OCI-LY7 (cell line): ENCODE measurements around the gene FAM163A. TPM values are rescaled to one million over a fixed set of nuclear protein-coding genes. Genes with fewer than 3 reads are reported as not detected.

Source experiments
- BruUV-seq: library from RNA; stranded (reverse); fragments of 400-500 nt; replicated peaks from 2 replicates; lab custom pipeline; 2021; lab: Mats Ljungman, UMichigan
- CTCF ChIA-PET: fragments of 300-600 bp; sonication (Branson Sonifier 250); formaldehyde crosslinking; loops from one replicate; lab custom pipeline; 2022; ENCODE audit warnings: antibody characterized with exemption; ENCODE audit not compliant: unreplicated experiment; lab: Charles Lee
- POLR2A ChIA-PET: fragments of 300-600 bp; sonication (Branson Sonifier 250); formaldehyde crosslinking; loops from one replicate; lab custom pipeline; 2022; ENCODE audit warnings: antibody characterized with exemption; lab: Charles Lee
- DNase-seq: peaks from one replicate; pipeline ENCODE4 v3.0.0-alpha.2; 2015; ENCODE audit warnings: low spot score
- H2AFZ ChIP-seq: fragments of 200-600 bp; sonication (generic), shearing (Covaris generic); 2 replicates; pipeline ENCODE4 v1.6.1; 2014; ENCODE audit warnings: mild to moderate bottlenecking, antibody characterized with exemption, low read length, moderate library complexity
- H3K27ac ChIP-seq: fragments of 200-600 bp; sonication (generic); 2 replicates; pipeline ENCODE4 v1.5.1; 2014; ENCODE audit warnings: mixed run types, low read depth, mild to moderate bottlenecking, moderate library complexity, low read length, inconsistent platforms; ENCODE audit not compliant: poor library complexity, severe bottlenecking
- H3K36me3 ChIP-seq: fragments of 200-600 bp; sonication (generic); 2 replicates; pipeline ENCODE4 v1.6.1; 2014; ENCODE audit warnings: mild to moderate bottlenecking, antibody characterized with exemption, low read length, moderate library complexity, mixed read lengths; ENCODE audit not compliant: insufficient read depth
- H3K4me1 ChIP-seq: fragments of 200-600 bp; sonication (generic); 2 replicates; pipeline ENCODE4 v1.5.1; 2014; ENCODE audit warnings: mild to moderate bottlenecking, low read length; ENCODE audit not compliant: insufficient read depth, poor library complexity, severe bottlenecking
- H3K4me2 ChIP-seq: fragments of 200-600 bp; sonication (generic); 2 replicates; pipeline ENCODE4 v1.6.1; 2014; ENCODE audit warnings: mild to moderate bottlenecking, low read length
- H3K4me3 ChIP-seq: fragments of 200-600 bp; sonication (generic); 2 replicates; pipeline ENCODE4 v1.5.1; 2014; ENCODE audit warnings: mild to moderate bottlenecking, low read depth, low read length; ENCODE audit not compliant: poor library complexity, severe bottlenecking
- H3K79me2 ChIP-seq: fragments of 200-600 bp; sonication (generic); 2 replicates; pipeline ENCODE4 v1.6.1; 2016; ENCODE audit warnings: low read depth, mild to moderate bottlenecking, low read length, moderate library complexity, mixed read lengths; ENCODE audit not compliant: insufficient read depth
- H3K9me2 ChIP-seq: fragments of 200-600 bp; sonication (generic); 2 replicates; pipeline ENCODE4 v1.6.1; 2016; ENCODE audit warnings: mild to moderate bottlenecking, low read length, mixed read lengths; ENCODE audit not compliant: insufficient read depth
- H3K9me3 ChIP-seq: fragments of 200-600 bp; sonication (generic); 2 replicates; pipeline ENCODE4 v1.6.1; 2014; ENCODE audit warnings: mild to moderate bottlenecking, mixed run types, low read length, mixed read lengths
- H4K20me1 ChIP-seq: fragments of 200-600 bp; sonication (generic); 2 replicates; pipeline ENCODE4 v1.6.1; 2014; ENCODE audit warnings: mild to moderate bottlenecking, antibody characterized with exemption, low read length, moderate library complexity, mixed read lengths; ENCODE audit not compliant: insufficient read depth
- CTCF ChIP-seq: fragments of 200-600 bp; sonication (generic); conservative IDR thresholded peaks from 2 replicates; pipeline ENCODE4 v1.5.1; 2014; ENCODE audit warnings: mild to moderate bottlenecking, antibody characterized with exemption, low read length, moderate library complexity, mixed read lengths
- EZH2phosphoT487 ChIP-seq: fragments of 200-600 bp; sonication (generic); IDR thresholded peaks from 2 replicates; pipeline ENCODE4 v1.6.1; 2018; ENCODE audit warnings: low read depth, borderline replicate concordance, mild to moderate bottlenecking, mixed run types, antibody characterized with exemption, low read length, moderate library complexity, mixed read lengths
- intact Hi-C: fragments of 100-400 bp; cut with micrococcal nuclease; formaldehyde crosslinking; loops from one replicate; pipeline ENCODE4 v1.10.0; 2022; ENCODE audit not compliant: unreplicated experiment
- total RNA-seq, 2 experiments: library from RNA; depleted of rRNA in 1 of 2; stranded (reverse); fragments of >200 nt in 1 of 2; shearing (Covaris generic) in 1 of 2; gene quantifications; 2 replicates each; pipeline ENCODE4 v1.2.3, GENCODE V29; 2014 to 2022

The FAM163A gene
- total RNA-seq, 2 experiments from 2014 or later = not detected

GRCh38 chr1:179807691-179808485 is 64.8 kb downstream of the FAM163A start:
- no peaks in the 10 kb centered on the region for H3K4me1 ChIP-seq

DNA sequence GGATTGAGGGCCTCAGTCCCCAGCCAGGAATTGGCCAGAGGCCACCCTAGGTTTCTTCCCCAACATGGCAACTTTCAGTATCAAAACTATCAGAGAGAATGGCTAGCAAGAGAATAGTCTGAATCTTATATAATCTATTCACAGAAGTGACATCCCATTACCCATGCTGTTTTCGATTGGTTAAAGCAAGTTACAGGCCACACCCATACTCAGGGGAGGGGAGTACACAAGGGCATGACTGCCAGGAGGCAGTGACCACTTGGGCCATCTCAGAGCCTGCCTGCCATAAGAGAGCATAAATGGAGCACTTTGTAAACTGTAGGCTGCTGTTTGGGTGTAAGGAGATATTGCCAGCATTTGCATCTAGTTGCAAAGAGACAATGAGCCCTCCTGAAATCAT is 65.4 kb downstream of the FAM163A start:
- Histone ChIP-seq H4K20me1 (no peaks in the 10 kb centered on the region), H3K4me2 (no peak overlapping the region), H3K9me2 (no peaks in the 10 kb centered on the region), H3K36me3 (no peaks in the 10 kb centered on the region), H3K4me1 (no peaks in the 10 kb centered on the region), H3K4me3 (no peak overlapping the region), H3K9me3 (no peaks in the 10 kb centered on the region), H2AFZ (no peak overlapping the region), H3K27ac (no peak overlapping the region), H3K79me2 (no peaks in the 10 kb centered on the region)
- DNase-seq = no peak
- TF ChIP-seq CTCF (no peak), EZH2phosphoT487 (no peak)
- intact Hi-C loops = no loop called here
- BruUV-seq = no TSS peak
- ChIA-PET CTCF (no interaction called here), POLR2A (no interaction called here)

More at GRCh38 chr1:179807691-179808485, 64.8 kb downstream of the FAM163A start:
- ChIA-PET POLR2A (no interaction called here), CTCF (no interaction called here)
- Histone ChIP-seq H2AFZ (no peak overlapping the region), H4K20me1 (no peaks in the 10 kb centered on the region), H3K27ac (no peak overlapping the region), H3K4me3 (no peak overlapping the region), H3K4me2 (no peak overlapping the region), H3K79me2 (no peaks in the 10 kb centered on the region), H3K9me3 (no peaks in the 10 kb centered on the region), H3K36me3 (no peaks in the 10 kb centered on the region), H3K9me2 (no peaks in the 10 kb centered on the region)
- BruUV-seq = no TSS peak
- intact Hi-C loops = no loop called here
- TF ChIP-seq CTCF = no peak
- no peak for TF ChIP-seq EZH2phosphoT487
- no peak for DNase-seq
